ENCODE measurements around the gene ARF6. TPM values are rescaled to one million over a fixed set of nuclear protein-coding genes. Genes with fewer than 3 reads are reported as not detected.

ARF6 gene
- total and polyA plus RNA-seq, 10 of the 15 experiments (the other 5 are each of a cell fraction or from before 2014, with no cell fraction given): 46.8 to 128 (median 71.9) TPM

DNA sequence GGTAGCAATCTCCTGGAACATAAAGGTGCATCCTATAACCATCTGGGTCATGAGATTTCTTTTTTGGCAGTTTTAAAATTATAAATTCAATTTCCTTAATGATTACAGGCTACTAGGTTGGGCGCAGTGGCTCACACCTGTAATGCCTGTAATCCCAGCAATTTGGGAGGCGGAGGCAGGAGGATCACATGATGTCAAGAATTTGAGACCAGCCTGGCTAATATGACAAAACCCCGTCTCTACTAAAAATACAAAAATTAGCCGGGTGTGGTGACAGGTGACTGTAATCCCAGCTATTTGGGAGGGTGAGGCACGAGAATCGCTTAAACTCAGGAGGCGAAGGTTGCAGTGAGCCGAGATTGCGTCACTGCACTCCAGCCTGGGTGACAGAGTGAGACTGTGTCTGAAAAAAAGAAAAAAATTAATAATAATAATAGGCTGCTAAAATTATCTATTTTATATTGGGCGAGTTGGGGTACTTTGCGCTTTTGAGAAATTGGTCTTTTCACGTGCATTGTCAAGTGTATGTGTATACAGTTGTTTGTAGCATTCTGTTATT is 17.2 kb upstream of the ARF6 start:
- H3K79me2 ChIP-seq (ENCODE audit: control insufficient read depth, insufficient read depth, low read length): no peaks in the 10 kb centered on the region
- no peak overlapping the region for H3K4me2 ChIP-seq (ENCODE audit: control insufficient read depth, insufficient read depth)
- ChIA-PET RAD21 (ENCODE audit: unreplicated experiment) (interaction anchor here (1.0 to 1.2 kb wide), 2 partner anchors 17 to 187 kb away, joined by 3 to 5 read pairs; partner anchors contain the start of gene ARF6), SMC1A (ENCODE audit: uncharacterized antibody, unreplicated experiment) (interaction anchor here (1.1 kb wide), 1 partner anchor 229 kb away, joined by 3 read pairs; no protein-coding TSS in a partner anchor), POLR2A (interaction anchor here (1.2 kb wide), 1 partner anchor 220 kb away, joined by 3 read pairs; no protein-coding TSS in a partner anchor), CTCF (interaction anchor here (0.8 to 1.4 kb wide), 2 partner anchors 10 to 237 kb away, joined by 3 to 6 read pairs; no protein-coding TSS in a partner anchor)
- H3K27me3 ChIP-seq (replicated peaks in 1 of 2; ENCODE audit: control insufficient read depth in 2 of 2, insufficient read depth in 2 of 2, low read length in 1 of 2): no peaks in the 10 kb centered on the region
- peaks cover 7% of the 10 kb centered on the region; the same call in 1 of the 2 replicates for H3K4me1 ChIP-seq (ENCODE audit: control insufficient read depth, insufficient read depth, low read length)
- no peak for DNase-seq (ENCODE audit: low read depth, low spot score)
- no peak overlapping the region for H3K4me3 ChIP-seq
- no peak for ATAC-seq
- 81% methylated on average over 12 of the region's 12 CpGs for WGBS (ENCODE audit: insufficient coverage, insufficient replicate concordance, low lambda C conversion rate, missing lambda C conversion rate)
- no TSS peak for BruUV-seq (replicated peaks)
- in situ Hi-C loops (cut with MboI) (no loop called here), intact Hi-C loops (cut with micrococcal nuclease; ENCODE audit: unreplicated experiment) (no loop called here)
- no peak overlapping the region for H3K9ac ChIP-seq (ENCODE audit: control insufficient read depth, insufficient read depth, low read length)
- H3K9me3 ChIP-seq (replicated peaks; ENCODE audit: control insufficient read depth, insufficient read depth, low read length): no peaks in the 10 kb centered on the region; the same call in 2 of the 3 replicates
- TF ChIP-seq CREB1 (IDR thresholded peaks at IDR 0.05; ENCODE audit: low read depth): no peak
- no peak for TF ChIP-seq ZNF384 (IDR thresholded peaks at IDR 0.05; ENCODE audit: borderline replicate concordance, low read depth, low read length)
- TF ChIP-seq, protein P1, sequence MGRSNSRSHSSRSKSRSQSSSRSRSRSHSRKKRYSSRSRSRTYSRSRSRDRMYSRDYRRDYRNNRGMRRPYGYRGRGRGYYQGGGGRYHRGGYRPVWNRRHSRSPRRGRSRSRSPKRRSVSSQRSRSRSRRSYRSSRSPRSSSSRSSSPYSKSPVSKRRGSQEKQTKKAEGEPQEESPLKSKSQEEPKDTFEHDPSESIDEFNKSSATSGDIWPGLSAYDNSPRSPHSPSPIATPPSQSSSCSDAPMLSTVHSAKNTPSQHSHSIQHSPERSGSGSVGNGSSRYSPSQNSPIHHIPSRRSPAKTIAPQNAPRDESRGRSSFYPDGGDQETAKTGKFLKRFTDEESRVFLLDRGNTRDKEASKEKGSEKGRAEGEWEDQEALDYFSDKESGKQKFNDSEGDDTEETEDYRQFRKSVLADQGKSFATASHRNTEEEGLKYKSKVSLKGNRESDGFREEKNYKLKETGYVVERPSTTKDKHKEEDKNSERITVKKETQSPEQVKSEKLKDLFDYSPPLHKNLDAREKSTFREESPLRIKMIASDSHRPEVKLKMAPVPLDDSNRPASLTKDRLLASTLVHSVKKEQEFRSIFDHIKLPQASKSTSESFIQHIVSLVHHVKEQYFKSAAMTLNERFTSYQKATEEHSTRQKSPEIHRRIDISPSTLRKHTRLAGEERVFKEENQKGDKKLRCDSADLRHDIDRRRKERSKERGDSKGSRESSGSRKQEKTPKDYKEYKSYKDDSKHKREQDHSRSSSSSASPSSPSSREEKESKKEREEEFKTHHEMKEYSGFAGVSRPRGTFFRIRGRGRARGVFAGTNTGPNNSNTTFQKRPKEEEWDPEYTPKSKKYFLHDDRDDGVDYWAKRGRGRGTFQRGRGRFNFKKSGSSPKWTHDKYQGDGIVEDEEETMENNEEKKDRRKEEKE (IDR thresholded peaks at IDR 0.05): no peak
- no peak for TF ChIP-seq NR2C1 (IDR thresholded peaks at IDR 0.05)
- TF ChIP-seq, protein P2, sequence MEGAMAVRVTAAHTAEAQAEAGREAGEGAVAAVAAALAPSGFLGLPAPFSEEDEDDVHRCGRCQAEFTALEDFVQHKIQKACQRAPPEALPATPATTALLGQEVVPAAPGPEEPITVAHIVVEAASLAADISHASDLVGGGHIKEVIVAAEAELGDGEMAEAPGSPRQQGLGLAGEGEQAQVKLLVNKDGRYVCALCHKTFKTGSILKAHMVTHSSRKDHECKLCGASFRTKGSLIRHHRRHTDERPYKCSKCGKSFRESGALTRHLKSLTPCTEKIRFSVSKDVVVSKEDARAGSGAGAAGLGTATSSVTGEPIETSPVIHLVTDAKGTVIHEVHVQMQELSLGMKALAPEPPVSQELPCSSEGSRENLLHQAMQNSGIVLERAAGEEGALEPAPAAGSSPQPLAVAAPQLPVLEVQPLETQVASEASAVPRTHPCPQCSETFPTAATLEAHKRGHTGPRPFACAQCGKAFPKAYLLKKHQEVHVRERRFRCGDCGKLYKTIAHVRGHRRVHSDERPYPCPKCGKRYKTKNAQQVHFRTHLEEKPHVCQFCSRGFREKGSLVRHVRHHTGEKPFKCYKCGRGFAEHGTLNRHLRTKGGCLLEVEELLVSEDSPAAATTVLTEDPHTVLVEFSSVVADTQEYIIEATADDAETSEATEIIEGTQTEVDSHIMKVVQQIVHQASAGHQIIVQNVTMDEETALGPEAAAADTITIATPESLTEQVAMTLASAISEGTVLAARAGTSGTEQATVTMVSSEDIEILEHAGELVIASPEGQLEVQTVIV (IDR thresholded peaks at IDR 0.05; ENCODE audit: borderline replicate concordance, partially characterized antibody): no peak
- no peak for TF ChIP-seq NFYB (IDR thresholded peaks at IDR 0.05; ENCODE audit: insufficient read depth, low read depth, low read length)
- TF ChIP-seq, protein P3, sequence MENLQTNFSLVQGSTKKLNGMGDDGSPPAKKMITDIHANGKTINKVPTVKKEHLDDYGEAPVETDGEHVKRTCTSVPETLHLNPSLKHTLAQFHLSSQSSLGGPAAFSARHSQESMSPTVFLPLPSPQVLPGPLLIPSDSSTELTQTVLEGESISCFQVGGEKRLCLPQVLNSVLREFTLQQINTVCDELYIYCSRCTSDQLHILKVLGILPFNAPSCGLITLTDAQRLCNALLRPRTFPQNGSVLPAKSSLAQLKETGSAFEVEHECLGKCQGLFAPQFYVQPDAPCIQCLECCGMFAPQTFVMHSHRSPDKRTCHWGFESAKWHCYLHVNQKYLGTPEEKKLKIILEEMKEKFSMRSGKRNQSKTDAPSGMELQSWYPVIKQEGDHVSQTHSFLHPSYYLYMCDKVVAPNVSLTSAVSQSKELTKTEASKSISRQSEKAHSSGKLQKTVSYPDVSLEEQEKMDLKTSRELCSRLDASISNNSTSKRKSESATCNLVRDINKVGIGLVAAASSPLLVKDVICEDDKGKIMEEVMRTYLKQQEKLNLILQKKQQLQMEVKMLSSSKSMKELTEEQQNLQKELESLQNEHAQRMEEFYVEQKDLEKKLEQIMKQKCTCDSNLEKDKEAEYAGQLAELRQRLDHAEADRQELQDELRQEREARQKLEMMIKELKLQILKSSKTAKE (IDR thresholded peaks at IDR 0.05; ENCODE audit: low read depth, poor library complexity, severe bottlenecking): no peak
- TF ChIP-seq, protein P4, sequence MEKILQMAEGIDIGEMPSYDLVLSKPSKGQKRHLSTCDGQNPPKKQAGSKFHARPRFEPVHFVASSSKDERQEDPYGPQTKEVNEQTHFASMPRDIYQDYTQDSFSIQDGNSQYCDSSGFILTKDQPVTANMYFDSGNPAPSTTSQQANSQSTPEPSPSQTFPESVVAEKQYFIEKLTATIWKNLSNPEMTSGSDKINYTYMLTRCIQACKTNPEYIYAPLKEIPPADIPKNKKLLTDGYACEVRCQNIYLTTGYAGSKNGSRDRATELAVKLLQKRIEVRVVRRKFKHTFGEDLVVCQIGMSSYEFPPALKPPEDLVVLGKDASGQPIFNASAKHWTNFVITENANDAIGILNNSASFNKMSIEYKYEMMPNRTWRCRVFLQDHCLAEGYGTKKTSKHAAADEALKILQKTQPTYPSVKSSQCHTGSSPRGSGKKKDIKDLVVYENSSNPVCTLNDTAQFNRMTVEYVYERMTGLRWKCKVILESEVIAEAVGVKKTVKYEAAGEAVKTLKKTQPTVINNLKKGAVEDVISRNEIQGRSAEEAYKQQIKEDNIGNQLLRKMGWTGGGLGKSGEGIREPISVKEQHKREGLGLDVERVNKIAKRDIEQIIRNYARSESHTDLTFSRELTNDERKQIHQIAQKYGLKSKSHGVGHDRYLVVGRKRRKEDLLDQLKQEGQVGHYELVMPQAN (conservative IDR thresholded peaks at IDR 0.05): no peak
- FAIRE-seq: no peak
- no peak overlapping the region for H2AFZ ChIP-seq (ENCODE audit: control insufficient read depth, low read depth, low read length)
- no peaks in the 10 kb centered on the region for H3K36me3 ChIP-seq (ENCODE audit: control insufficient read depth in 2 of 2, insufficient read depth in 2 of 2, low read length in 1 of 2)
- no peaks in the 10 kb centered on the region for H4K20me1 ChIP-seq (ENCODE audit: control insufficient read depth, insufficient read depth)
- no peak overlapping the region for H3K27ac ChIP-seq (ENCODE audit: control insufficient read depth, insufficient read depth)
